H9 (cell line): ENCODE results near the gene HIKESHI. TPM values are rescaled to one million over a fixed set of nuclear protein-coding genes. Genes with fewer than 3 reads are reported as not detected.

ENCODE experiments used
- DNase-seq: peaks from one replicate; pipeline ENCODE4 v3.0.0-alpha.2; 2017
- H2AFZ ChIP-seq: one replicate; pipeline ENCODE4 v1.6.1; 2013; ENCODE audit warnings: mild to moderate bottlenecking, low read length, control low read depth, moderate library complexity
- H2AK5ac ChIP-seq: 2 replicates; pipeline ENCODE4 v1.6.1; 2013; ENCODE audit warnings: low read length, control low read depth, mixed read lengths; ENCODE audit not compliant: insufficient read length
- H2BK120ac ChIP-seq: one replicate; pipeline ENCODE4 v1.6.1; 2013; ENCODE audit warnings: low read depth, mild to moderate bottlenecking, low read length, control low read depth, inconsistent platforms; ENCODE audit not compliant: poor library complexity, severe bottlenecking
- H2BK12ac ChIP-seq: 2 replicates; pipeline ENCODE4 v1.6.1; 2013; ENCODE audit warnings: low read length, control low read depth, mixed read lengths, low read depth; ENCODE audit not compliant: insufficient read length
- H2BK15ac ChIP-seq: 2 replicates; pipeline ENCODE4 v1.6.1; 2013; ENCODE audit warnings: low read depth, low read length, control low read depth
- H2BK20ac ChIP-seq: one replicate; pipeline ENCODE4 v1.6.1; 2013; ENCODE audit warnings: low read depth, mild to moderate bottlenecking, low read length, control low read depth, inconsistent platforms; ENCODE audit not compliant: poor library complexity, severe bottlenecking
- H2BK5ac ChIP-seq: 2 replicates; pipeline ENCODE4 v1.6.1; 2013; ENCODE audit warnings: low read length, control low read depth, mixed read lengths; ENCODE audit not compliant: insufficient read length
- H3K14ac ChIP-seq: 2 replicates; pipeline ENCODE4 v1.6.1; 2013; ENCODE audit warnings: low read length, control low read depth; ENCODE audit not compliant: insufficient read depth
- H3K18ac ChIP-seq: 2 replicates; pipeline ENCODE4 v1.6.1; 2013; ENCODE audit warnings: low read depth, mild to moderate bottlenecking, mixed read lengths, low read length, control low read depth; ENCODE audit not compliant: insufficient read length
- H3K23ac ChIP-seq: 2 replicates; pipeline ENCODE4 v1.6.1; 2013; ENCODE audit warnings: low read length, control low read depth, mixed read lengths, low read depth; ENCODE audit not compliant: insufficient read length
- H3K23me2 ChIP-seq: 2 replicates; pipeline ENCODE4 v1.6.1; 2013; ENCODE audit warnings: low read depth, mild to moderate bottlenecking, mixed read lengths, low read length, control low read depth; ENCODE audit not compliant: insufficient read length, poor library complexity, severe bottlenecking
- H3K27ac ChIP-seq: 2 replicates; pipeline ENCODE4 v1.5.1; 2013; ENCODE audit warnings: low read length, control low read depth, mixed read lengths, low read depth; ENCODE audit not compliant: insufficient read length
- H3K27me3 ChIP-seq: 2 replicates; pipeline ENCODE4 v1.6.1; 2013; ENCODE audit warnings: low read length, control low read depth, inconsistent platforms; ENCODE audit not compliant: insufficient read depth
- H3K4ac ChIP-seq: 2 replicates; pipeline ENCODE4 v1.6.1; 2013; ENCODE audit warnings: low read depth, mild to moderate bottlenecking, control low read depth, inconsistent platforms, low read length, moderate library complexity
- H3K4me1 ChIP-seq: 2 replicates; pipeline ENCODE4 v1.6.1; 2013; ENCODE audit warnings: low read length, control low read depth, inconsistent platforms; ENCODE audit not compliant: insufficient read depth
- H3K4me2 ChIP-seq: 2 replicates; pipeline ENCODE4 v1.6.1; 2013; ENCODE audit warnings: low read length, control low read depth, mixed read lengths; ENCODE audit not compliant: insufficient read length, insufficient read depth
- H3K56ac ChIP-seq: 2 replicates; pipeline ENCODE4 v1.6.1; 2013; ENCODE audit warnings: low read depth, mild to moderate bottlenecking, mixed read lengths, low read length, control low read depth; ENCODE audit not compliant: insufficient read length
- H3K79me1 ChIP-seq: 2 replicates; pipeline ENCODE4 v1.6.1; 2013; ENCODE audit warnings: low read depth, mild to moderate bottlenecking, moderate library complexity, low read length, control low read depth, inconsistent platforms; ENCODE audit not compliant: insufficient read depth, poor library complexity, severe bottlenecking
- H3K79me2 ChIP-seq: 2 replicates; pipeline ENCODE4 v1.6.1; 2013; ENCODE audit warnings: low read length, control low read depth, inconsistent platforms; ENCODE audit not compliant: insufficient read depth
- H3K9ac ChIP-seq: 2 replicates; pipeline ENCODE4 v1.6.1; 2013; ENCODE audit warnings: low read length, control low read depth, mixed read lengths; ENCODE audit not compliant: insufficient read length; ENCODE audit errors: extremely low read depth
- H3K9me3 ChIP-seq: one replicate; pipeline ENCODE4 v1.6.1; 2013; ENCODE audit warnings: low read depth, low read length, inconsistent platforms; ENCODE audit not compliant: control insufficient read depth
- H3T11ph ChIP-seq: one replicate; pipeline ENCODE4 v1.6.1; 2013; ENCODE audit warnings: mild to moderate bottlenecking, low read length, control low read depth, inconsistent platforms
- H4K20me1 ChIP-seq: one replicate; pipeline ENCODE4 v1.6.1; 2013; ENCODE audit not compliant: control insufficient read depth, insufficient read length, insufficient read depth
- H4K5ac ChIP-seq: 2 replicates; pipeline ENCODE4 v1.6.1; 2013; ENCODE audit warnings: low read depth, mild to moderate bottlenecking, mixed read lengths, low read length, control low read depth; ENCODE audit not compliant: insufficient read length
- H4K8ac ChIP-seq: replicated peaks from 2 replicates; pipeline ENCODE4 v1.6.1; 2013; ENCODE audit warnings: low read length, control low read depth, mixed read lengths, low read depth; ENCODE audit not compliant: insufficient read length
- H4K91ac ChIP-seq: 2 replicates; pipeline ENCODE4 v1.6.1; 2013; ENCODE audit warnings: low read depth, mild to moderate bottlenecking, moderate library complexity, mixed read lengths, low read length, control low read depth; ENCODE audit not compliant: insufficient read length
- H3K27ac Mint-ChIP-seq, 3 experiments: 2 replicates in 2 of 3; 3 replicates in 1 of 3; pipeline ENCODE4 v1.8.0; 2020 to 2021; ENCODE audit warnings: mixed read lengths in 3 of 3, mild to moderate bottlenecking in 1 of 3, moderate library complexity in 1 of 3
- H3K27me3 Mint-ChIP-seq: 2 replicates; pipeline ENCODE4 v1.8.0; 2021; ENCODE audit warnings: low read depth, mild to moderate bottlenecking, moderate library complexity, mixed read lengths
- H3K36me3 Mint-ChIP-seq, 3 experiments: 2 replicates in 2 of 3; 3 replicates in 1 of 3; pipeline ENCODE4 v1.8.0; 2020 to 2021; ENCODE audit warnings: low read depth in 3 of 3, mixed read lengths in 3 of 3; ENCODE audit not compliant: insufficient read depth in 1 of 3
- H3K4me1 Mint-ChIP-seq, 2 experiments: 2 replicates each; pipeline ENCODE4 v1.8.0; 2020; ENCODE audit warnings: mixed read lengths in 2 of 2
- H3K4me3 Mint-ChIP-seq, 2 experiments: 2 replicates in 1 of 2; 3 replicates in 1 of 2; pipeline ENCODE4 v1.8.0; 2020 to 2021; ENCODE audit warnings: mild to moderate bottlenecking in 2 of 2, mixed read lengths in 2 of 2, moderate library complexity in 1 of 2
- H3K9me3 Mint-ChIP-seq, 2 experiments: 2 replicates in 1 of 2; 3 replicates in 1 of 2; pipeline ENCODE4 v1.8.0; 2020; ENCODE audit warnings: mild to moderate bottlenecking in 2 of 2, mixed read lengths in 2 of 2, moderate library complexity in 1 of 2
- WGBS: extraction: QIAGEN DNeasy Blood & Tissue Kit; methylation state at CpG from one replicate; pipeline ENCODE4 v1.1.7; 2013; ENCODE audit warnings: missing lambda C conversion rate, low lambda C conversion rate, mixed read lengths; ENCODE audit not compliant: insufficient read length; ENCODE audit errors: extremely low coverage; 5-methylcytosine and 5-hydroxymethylcytosine counted together
- total RNA-seq: library from RNA; stranded (reverse); gene quantifications from 2 replicates; pipeline ENCODE4 v1.2.1, GENCODE V29; 2021
- TF ChIP-seq, protein P1 (sequence below): fragments of 200-600 bp; sonication (generic); conservative IDR thresholded peaks from 3 replicates; pipeline ENCODE4 v1.8.0; 2021; ENCODE audit warnings: antibody characterized with exemption, mild to moderate bottlenecking

Gene HIKESHI
- total RNA-seq, 1 experiment from 2014 or later: 54.1 TPM

DNA sequence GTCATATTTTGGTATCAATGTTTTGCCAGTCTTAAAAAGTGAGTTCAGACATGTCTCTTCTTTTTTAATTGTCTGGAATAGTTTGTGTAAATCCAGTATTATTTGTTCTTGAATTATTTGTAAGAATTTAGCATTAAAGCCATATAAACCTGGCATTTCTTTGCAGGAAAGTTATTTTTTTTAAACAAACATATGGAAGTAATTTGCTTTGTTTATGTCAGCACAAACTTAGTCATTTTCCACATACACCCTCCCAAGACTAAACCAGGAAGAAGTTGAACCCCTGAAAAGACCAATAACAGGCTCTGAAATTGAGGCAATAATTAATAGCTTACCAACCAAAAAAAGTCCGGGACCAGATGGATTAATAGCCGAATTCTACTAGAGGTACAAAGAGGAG lies 63.5 kb downstream of the HIKESHI start:
- Histone ChIP-seq H4K8ac (no peak overlapping the region), H3K9ac (no peak overlapping the region), H3K56ac (no peak overlapping the region), H2BK15ac (no peak overlapping the region), H2BK120ac (no peak overlapping the region), H3K18ac (no peak overlapping the region), H3K4ac (no peak overlapping the region), H2AFZ (no peak overlapping the region), H3K27me3 (no peaks in the 10 kb centered on the region), H3K23ac (no peak overlapping the region), H2AK5ac (no peak overlapping the region), H3K23me2 (no peaks in the 10 kb centered on the region), H3K27ac (no peak overlapping the region), H3K4me1 (no peaks in the 10 kb centered on the region; the same call in 1 of the 2 replicates), H2BK20ac (no peak overlapping the region), H3K79me1 (no peaks in the 10 kb centered on the region), H4K91ac (no peak overlapping the region), H2BK12ac (no peak overlapping the region), H3K9me3 (no peaks in the 10 kb centered on the region), H3T11ph (no peak overlapping the region), H3K4me2 (no peak overlapping the region), H4K5ac (no peak overlapping the region), H2BK5ac (no peak overlapping the region), H3K79me2 (no peaks in the 10 kb centered on the region), H4K20me1 (no peaks in the 10 kb centered on the region), H3K14ac (no peak overlapping the region)
- Mint-ChIP-seq H3K4me3 (no peak overlapping the region), H3K27me3 (no peaks in the 10 kb centered on the region), H3K4me1 (peaks cover 4 to 5% of the 10 kb centered on the region in 2 experiments; a peak in 3 of 4 replicates), H3K9me3 (peaks cover 6 to 7% of the 10 kb centered on the region in 2 experiments; a peak in 3 of 5 replicates), H3K27ac (no peak overlapping the region), H3K36me3 (peaks cover 0 to 18% (median 4%) of the 10 kb centered on the region in 3 experiments; a peak in 4 of 7 replicates)
- TF ChIP-seq, protein P1, sequence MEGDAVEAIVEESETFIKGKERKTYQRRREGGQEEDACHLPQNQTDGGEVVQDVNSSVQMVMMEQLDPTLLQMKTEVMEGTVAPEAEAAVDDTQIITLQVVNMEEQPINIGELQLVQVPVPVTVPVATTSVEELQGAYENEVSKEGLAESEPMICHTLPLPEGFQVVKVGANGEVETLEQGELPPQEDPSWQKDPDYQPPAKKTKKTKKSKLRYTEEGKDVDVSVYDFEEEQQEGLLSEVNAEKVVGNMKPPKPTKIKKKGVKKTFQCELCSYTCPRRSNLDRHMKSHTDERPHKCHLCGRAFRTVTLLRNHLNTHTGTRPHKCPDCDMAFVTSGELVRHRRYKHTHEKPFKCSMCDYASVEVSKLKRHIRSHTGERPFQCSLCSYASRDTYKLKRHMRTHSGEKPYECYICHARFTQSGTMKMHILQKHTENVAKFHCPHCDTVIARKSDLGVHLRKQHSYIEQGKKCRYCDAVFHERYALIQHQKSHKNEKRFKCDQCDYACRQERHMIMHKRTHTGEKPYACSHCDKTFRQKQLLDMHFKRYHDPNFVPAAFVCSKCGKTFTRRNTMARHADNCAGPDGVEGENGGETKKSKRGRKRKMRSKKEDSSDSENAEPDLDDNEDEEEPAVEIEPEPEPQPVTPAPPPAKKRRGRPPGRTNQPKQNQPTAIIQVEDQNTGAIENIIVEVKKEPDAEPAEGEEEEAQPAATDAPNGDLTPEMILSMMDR: no peak
- no CpG with 5 or more reads among the region's 2 CpGs for WGBS
- DNase-seq: no peak
